H9 (cell line): ENCODE results near the gene CCDC102B. TPM values are rescaled to one million over a fixed set of nuclear protein-coding genes. Genes with fewer than 3 reads are reported as not detected.

Source experiments
- DNase-seq: peaks from one replicate; pipeline ENCODE4 v3.0.0-alpha.2; 2017
- H2AFZ ChIP-seq: one replicate; pipeline ENCODE4 v1.6.1; 2013; ENCODE audit warnings: mild to moderate bottlenecking, low read length, control low read depth, moderate library complexity
- H2AK5ac ChIP-seq: 2 replicates; pipeline ENCODE4 v1.6.1; 2013; ENCODE audit warnings: low read length, control low read depth, mixed read lengths; ENCODE audit not compliant: insufficient read length
- H2BK120ac ChIP-seq: one replicate; pipeline ENCODE4 v1.6.1; 2013; ENCODE audit warnings: low read depth, mild to moderate bottlenecking, low read length, control low read depth, inconsistent platforms; ENCODE audit not compliant: poor library complexity, severe bottlenecking
- H2BK12ac ChIP-seq: 2 replicates; pipeline ENCODE4 v1.6.1; 2013; ENCODE audit warnings: low read length, control low read depth, mixed read lengths, low read depth; ENCODE audit not compliant: insufficient read length
- H2BK15ac ChIP-seq: 2 replicates; pipeline ENCODE4 v1.6.1; 2013; ENCODE audit warnings: low read depth, low read length, control low read depth
- H2BK20ac ChIP-seq: one replicate; pipeline ENCODE4 v1.6.1; 2013; ENCODE audit warnings: low read depth, mild to moderate bottlenecking, low read length, control low read depth, inconsistent platforms; ENCODE audit not compliant: poor library complexity, severe bottlenecking
- H2BK5ac ChIP-seq: 2 replicates; pipeline ENCODE4 v1.6.1; 2013; ENCODE audit warnings: low read length, control low read depth, mixed read lengths; ENCODE audit not compliant: insufficient read length
- H3K14ac ChIP-seq: 2 replicates; pipeline ENCODE4 v1.6.1; 2013; ENCODE audit warnings: low read length, control low read depth; ENCODE audit not compliant: insufficient read depth
- H3K18ac ChIP-seq: 2 replicates; pipeline ENCODE4 v1.6.1; 2013; ENCODE audit warnings: low read depth, mild to moderate bottlenecking, mixed read lengths, low read length, control low read depth; ENCODE audit not compliant: insufficient read length
- H3K23ac ChIP-seq: 2 replicates; pipeline ENCODE4 v1.6.1; 2013; ENCODE audit warnings: low read length, control low read depth, mixed read lengths, low read depth; ENCODE audit not compliant: insufficient read length
- H3K23me2 ChIP-seq: 2 replicates; pipeline ENCODE4 v1.6.1; 2013; ENCODE audit warnings: low read depth, mild to moderate bottlenecking, mixed read lengths, low read length, control low read depth; ENCODE audit not compliant: insufficient read length, poor library complexity, severe bottlenecking
- H3K27ac ChIP-seq: 2 replicates; pipeline ENCODE4 v1.5.1; 2013; ENCODE audit warnings: low read length, control low read depth, mixed read lengths, low read depth; ENCODE audit not compliant: insufficient read length
- H3K27me3 ChIP-seq: 2 replicates; pipeline ENCODE4 v1.6.1; 2013; ENCODE audit warnings: low read length, control low read depth, inconsistent platforms; ENCODE audit not compliant: insufficient read depth
- H3K4ac ChIP-seq: 2 replicates; pipeline ENCODE4 v1.6.1; 2013; ENCODE audit warnings: low read depth, mild to moderate bottlenecking, control low read depth, inconsistent platforms, low read length, moderate library complexity
- H3K4me1 ChIP-seq: 2 replicates; pipeline ENCODE4 v1.6.1; 2013; ENCODE audit warnings: low read length, control low read depth, inconsistent platforms; ENCODE audit not compliant: insufficient read depth
- H3K4me2 ChIP-seq: 2 replicates; pipeline ENCODE4 v1.6.1; 2013; ENCODE audit warnings: low read length, control low read depth, mixed read lengths; ENCODE audit not compliant: insufficient read length, insufficient read depth
- H3K56ac ChIP-seq: 2 replicates; pipeline ENCODE4 v1.6.1; 2013; ENCODE audit warnings: low read depth, mild to moderate bottlenecking, mixed read lengths, low read length, control low read depth; ENCODE audit not compliant: insufficient read length
- H3K79me1 ChIP-seq: 2 replicates; pipeline ENCODE4 v1.6.1; 2013; ENCODE audit warnings: low read depth, mild to moderate bottlenecking, moderate library complexity, low read length, control low read depth, inconsistent platforms; ENCODE audit not compliant: insufficient read depth, poor library complexity, severe bottlenecking
- H3K79me2 ChIP-seq: 2 replicates; pipeline ENCODE4 v1.6.1; 2013; ENCODE audit warnings: low read length, control low read depth, inconsistent platforms; ENCODE audit not compliant: insufficient read depth
- H3K9ac ChIP-seq: 2 replicates; pipeline ENCODE4 v1.6.1; 2013; ENCODE audit warnings: low read length, control low read depth, mixed read lengths; ENCODE audit not compliant: insufficient read length; ENCODE audit errors: extremely low read depth
- H3K9me3 ChIP-seq: one replicate; pipeline ENCODE4 v1.6.1; 2013; ENCODE audit warnings: low read depth, low read length, inconsistent platforms; ENCODE audit not compliant: control insufficient read depth
- H3T11ph ChIP-seq: one replicate; pipeline ENCODE4 v1.6.1; 2013; ENCODE audit warnings: mild to moderate bottlenecking, low read length, control low read depth, inconsistent platforms
- H4K20me1 ChIP-seq: one replicate; pipeline ENCODE4 v1.6.1; 2013; ENCODE audit not compliant: control insufficient read depth, insufficient read length, insufficient read depth
- H4K5ac ChIP-seq: 2 replicates; pipeline ENCODE4 v1.6.1; 2013; ENCODE audit warnings: low read depth, mild to moderate bottlenecking, mixed read lengths, low read length, control low read depth; ENCODE audit not compliant: insufficient read length
- H4K8ac ChIP-seq: replicated peaks from 2 replicates; pipeline ENCODE4 v1.6.1; 2013; ENCODE audit warnings: low read length, control low read depth, mixed read lengths, low read depth; ENCODE audit not compliant: insufficient read length
- H4K91ac ChIP-seq: 2 replicates; pipeline ENCODE4 v1.6.1; 2013; ENCODE audit warnings: low read depth, mild to moderate bottlenecking, moderate library complexity, mixed read lengths, low read length, control low read depth; ENCODE audit not compliant: insufficient read length
- H3K27ac Mint-ChIP-seq, 3 experiments: 2 replicates in 2 of 3; 3 replicates in 1 of 3; pipeline ENCODE4 v1.8.0; 2020 to 2021; ENCODE audit warnings: mixed read lengths in 3 of 3, mild to moderate bottlenecking in 1 of 3, moderate library complexity in 1 of 3
- H3K27me3 Mint-ChIP-seq: 2 replicates; pipeline ENCODE4 v1.8.0; 2021; ENCODE audit warnings: low read depth, mild to moderate bottlenecking, moderate library complexity, mixed read lengths
- H3K36me3 Mint-ChIP-seq, 3 experiments: 2 replicates in 2 of 3; 3 replicates in 1 of 3; pipeline ENCODE4 v1.8.0; 2020 to 2021; ENCODE audit warnings: low read depth in 3 of 3, mixed read lengths in 3 of 3; ENCODE audit not compliant: insufficient read depth in 1 of 3
- H3K4me1 Mint-ChIP-seq, 2 experiments: 2 replicates each; pipeline ENCODE4 v1.8.0; 2020; ENCODE audit warnings: mixed read lengths in 2 of 2
- H3K4me3 Mint-ChIP-seq, 2 experiments: 2 replicates in 1 of 2; 3 replicates in 1 of 2; pipeline ENCODE4 v1.8.0; 2020 to 2021; ENCODE audit warnings: mild to moderate bottlenecking in 2 of 2, mixed read lengths in 2 of 2, moderate library complexity in 1 of 2
- H3K9me3 Mint-ChIP-seq, 2 experiments: 2 replicates in 1 of 2; 3 replicates in 1 of 2; pipeline ENCODE4 v1.8.0; 2020; ENCODE audit warnings: mild to moderate bottlenecking in 2 of 2, mixed read lengths in 2 of 2, moderate library complexity in 1 of 2
- CTCF ChIP-seq: fragments of 200-600 bp; sonication (generic); conservative IDR thresholded peaks from 3 replicates; pipeline ENCODE4 v1.8.0; 2021; ENCODE audit warnings: antibody characterized with exemption, mild to moderate bottlenecking
- WGBS: extraction: QIAGEN DNeasy Blood & Tissue Kit; methylation state at CpG from one replicate; pipeline ENCODE4 v1.1.7; 2013; ENCODE audit warnings: missing lambda C conversion rate, low lambda C conversion rate, mixed read lengths; ENCODE audit not compliant: insufficient read length; ENCODE audit errors: extremely low coverage; 5-methylcytosine and 5-hydroxymethylcytosine counted together
- total RNA-seq: library from RNA; stranded (reverse); gene quantifications from 2 replicates; pipeline ENCODE4 v1.2.1, GENCODE V29; 2021

CCDC102B gene
- total RNA-seq, 1 experiment from 2014 or later, result 1.2 TPM

DNA sequence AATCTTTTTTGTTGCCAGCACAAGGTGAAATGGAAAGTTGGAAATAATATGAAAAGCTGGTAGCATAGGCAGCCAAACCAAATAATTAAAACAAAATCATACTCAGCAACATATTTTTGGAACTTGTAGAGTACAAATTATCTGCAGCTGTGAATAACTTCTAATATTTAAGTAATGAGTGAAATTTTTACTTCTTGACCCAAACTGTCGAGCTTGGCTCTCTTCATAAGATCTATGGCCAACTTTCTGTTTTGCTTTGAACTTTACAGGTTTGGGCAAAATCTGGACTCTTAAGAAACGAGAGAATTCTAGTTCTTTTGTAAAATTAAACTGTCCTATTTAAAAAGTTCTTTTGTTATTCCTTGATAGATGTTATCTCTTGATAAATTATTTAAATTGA is 25.6 kb upstream of the CCDC102B start:
- H3K23ac ChIP-seq, result no peak overlapping the region
- H4K5ac ChIP-seq, result no peak overlapping the region
- no peak overlapping the region for H3K4ac ChIP-seq
- no peak overlapping the region for H2BK5ac ChIP-seq
- WGBS, result no CpG with 5 or more reads among the region's 2 CpGs
- no peak overlapping the region for H3K4me2 ChIP-seq
- H3K27ac ChIP-seq, result no peak overlapping the region
- no peaks in the 10 kb centered on the region for H3K4me1 ChIP-seq
- no peak for DNase-seq
- H2BK120ac ChIP-seq, result no peak overlapping the region
- H2AFZ ChIP-seq, result no peak overlapping the region
- H4K91ac ChIP-seq, result no peak overlapping the region
- H3K23me2 ChIP-seq, result no peaks in the 10 kb centered on the region
- H3K9me3 ChIP-seq, result no peaks in the 10 kb centered on the region
- H2BK15ac ChIP-seq, result no peak overlapping the region
- no peaks in the 10 kb centered on the region for H3K79me2 ChIP-seq
- no peaks in the 10 kb centered on the region for H3K79me1 ChIP-seq
- Mint-ChIP-seq H3K27me3 (no peaks in the 10 kb centered on the region), H3K9me3 (peaks cover 3 to 8% of the 10 kb centered on the region in 2 experiments; a peak in 2 of 5 replicates), H3K4me3 (no peak overlapping the region), H3K36me3 (peaks cover 0 to 7% (median 0%) of the 10 kb centered on the region in 3 experiments; a peak in 1 of 7 replicates), H3K27ac (no peak overlapping the region), H3K4me1 (no peaks in the 10 kb centered on the region)
- no peaks in the 10 kb centered on the region for H4K20me1 ChIP-seq
- H2BK12ac ChIP-seq, result no peak overlapping the region
- H3K27me3 ChIP-seq, result no peaks in the 10 kb centered on the region; the same call in 1 of the 2 replicates
- TF ChIP-seq CTCF, result no peak
- no peak overlapping the region for H3K14ac ChIP-seq
- no peak overlapping the region for H3K18ac ChIP-seq
- H3K56ac ChIP-seq, result no peak overlapping the region
- H3K9ac ChIP-seq, result no peak overlapping the region
- no peak overlapping the region for H4K8ac ChIP-seq
- H3T11ph ChIP-seq, result no peak overlapping the region
- no peak overlapping the region for H2AK5ac ChIP-seq
- no peak overlapping the region for H2BK20ac ChIP-seq
